ENCODE measurements around the gene WNT3. TPM values are rescaled to one million over a fixed set of nuclear protein-coding genes. Genes with fewer than 3 reads are reported as not detected.
"Not testable (repeated sequence)": the region's sequence is repeated elsewhere in the genome, so short reads cannot be mapped to it uniquely, and the experiment has no call there.

WNT3 gene
- total RNA-seq, 2 donors from 2014 or later = 0.64 to 1.0 TPM

DNA sequence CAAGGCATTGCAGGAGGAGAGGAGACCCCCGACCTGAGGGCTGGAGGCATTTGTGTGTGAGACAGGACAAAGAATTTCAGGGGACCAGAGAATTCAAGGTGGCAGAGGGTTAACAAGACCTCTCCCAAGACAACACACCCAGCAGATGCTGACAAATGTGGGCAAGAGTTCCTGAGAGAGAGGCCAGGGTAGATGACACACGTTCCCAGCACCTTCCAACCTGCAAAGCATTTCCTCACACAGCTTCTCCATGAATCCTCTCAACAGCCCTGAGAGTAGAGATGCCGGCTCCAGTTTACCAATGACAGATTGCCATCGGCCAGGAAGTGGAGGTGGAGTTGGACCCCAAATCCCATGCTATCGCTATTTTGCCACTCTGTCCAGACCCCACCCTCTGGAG lies 25.0 kb downstream of the WNT3 start:
- no peaks in the 10 kb centered on the region for H3K36me3 ChIP-seq
- intact Hi-C loops (cut with DNase I) = no loop called here
- H3K27ac ChIP-seq = no peak overlapping the region
- H3K4me1 ChIP-seq = no peaks in the 10 kb centered on the region
- no peak for DNase-seq
- H3K9ac ChIP-seq (ENCODE audit: low read depth in 2 of 2, low read length in 2 of 2) = no peak overlapping the region
- no peak overlapping the region for H3K4me3 ChIP-seq
- no peaks in the 10 kb centered on the region for H3K9me3 ChIP-seq
- TF ChIP-seq, protein P1, sequence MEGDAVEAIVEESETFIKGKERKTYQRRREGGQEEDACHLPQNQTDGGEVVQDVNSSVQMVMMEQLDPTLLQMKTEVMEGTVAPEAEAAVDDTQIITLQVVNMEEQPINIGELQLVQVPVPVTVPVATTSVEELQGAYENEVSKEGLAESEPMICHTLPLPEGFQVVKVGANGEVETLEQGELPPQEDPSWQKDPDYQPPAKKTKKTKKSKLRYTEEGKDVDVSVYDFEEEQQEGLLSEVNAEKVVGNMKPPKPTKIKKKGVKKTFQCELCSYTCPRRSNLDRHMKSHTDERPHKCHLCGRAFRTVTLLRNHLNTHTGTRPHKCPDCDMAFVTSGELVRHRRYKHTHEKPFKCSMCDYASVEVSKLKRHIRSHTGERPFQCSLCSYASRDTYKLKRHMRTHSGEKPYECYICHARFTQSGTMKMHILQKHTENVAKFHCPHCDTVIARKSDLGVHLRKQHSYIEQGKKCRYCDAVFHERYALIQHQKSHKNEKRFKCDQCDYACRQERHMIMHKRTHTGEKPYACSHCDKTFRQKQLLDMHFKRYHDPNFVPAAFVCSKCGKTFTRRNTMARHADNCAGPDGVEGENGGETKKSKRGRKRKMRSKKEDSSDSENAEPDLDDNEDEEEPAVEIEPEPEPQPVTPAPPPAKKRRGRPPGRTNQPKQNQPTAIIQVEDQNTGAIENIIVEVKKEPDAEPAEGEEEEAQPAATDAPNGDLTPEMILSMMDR (IDR thresholded peaks at IDR 0.05) = no peak
- no peaks in the 10 kb centered on the region for H3K27me3 ChIP-seq

DNA sequence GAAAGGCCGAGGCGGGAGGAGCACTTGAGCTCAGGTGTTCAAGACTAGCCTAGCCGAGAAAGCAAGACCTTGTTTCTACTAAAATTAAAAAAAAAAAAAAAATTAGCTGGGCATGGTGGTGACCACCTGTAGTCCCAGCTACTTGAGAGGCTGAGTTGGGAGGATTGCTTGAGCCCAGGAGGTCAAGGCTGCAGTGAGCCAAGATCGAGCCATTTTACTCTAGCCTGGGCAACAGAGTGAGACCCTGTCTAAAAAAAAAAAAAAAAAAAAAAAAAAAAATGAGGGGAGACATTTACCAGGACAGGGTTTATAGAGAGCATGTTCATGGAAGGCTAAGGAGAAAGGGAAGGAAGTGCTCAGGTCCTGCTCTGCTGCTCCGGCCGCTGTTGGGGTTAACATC lies 25.5 kb downstream of the WNT3 start:
- intact Hi-C loops (cut with DNase I) = not testable (repeated sequence)

DNA sequence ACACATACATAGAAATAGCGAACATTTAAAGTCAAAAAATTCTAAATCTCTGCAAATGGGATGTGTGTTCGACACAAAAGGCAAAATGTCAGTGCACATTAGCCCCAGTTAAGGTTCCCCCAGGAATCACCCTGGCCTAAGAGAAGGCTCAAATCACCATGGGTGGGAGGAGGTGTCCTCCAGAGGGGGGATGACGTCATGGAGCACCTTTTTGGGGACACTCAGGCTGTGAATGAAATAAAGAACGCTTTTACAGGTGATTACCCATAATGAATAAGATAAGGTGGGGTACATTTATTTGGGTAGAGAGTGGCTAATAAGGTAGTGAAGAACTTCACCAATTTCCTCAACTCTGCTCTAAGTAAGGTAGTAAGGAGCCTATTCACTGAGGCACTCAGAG lies 26.4 kb downstream of the WNT3 start:
- intact Hi-C loops (cut with DNase I) = no loop called here
- no peaks in the 10 kb centered on the region for H3K9me3 ChIP-seq
- H3K4me3 ChIP-seq = no peak overlapping the region
- H3K4me1 ChIP-seq = no peaks in the 10 kb centered on the region
- no peaks in the 10 kb centered on the region for H3K36me3 ChIP-seq
- no peak for DNase-seq
- TF ChIP-seq, protein P1 (IDR thresholded peaks at IDR 0.05) = no peak
- H3K27me3 ChIP-seq = no peaks in the 10 kb centered on the region
- no peak overlapping the region for H3K9ac ChIP-seq (ENCODE audit: low read depth in 2 of 2, low read length in 2 of 2)
- H3K27ac ChIP-seq = no peak overlapping the region

More for the DNA sequence above, 25.5 kb downstream of the WNT3 start:
- H3K4me1 ChIP-seq; H3K27me3 ChIP-seq; DNase-seq; H3K9me3 ChIP-seq; H3K27ac ChIP-seq; H3K4me3 ChIP-seq; H3K9ac ChIP-seq (ENCODE audit: low read depth in 2 of 2, low read length in 2 of 2); H3K36me3 ChIP-seq: not testable (repeated sequence)

DNA sequence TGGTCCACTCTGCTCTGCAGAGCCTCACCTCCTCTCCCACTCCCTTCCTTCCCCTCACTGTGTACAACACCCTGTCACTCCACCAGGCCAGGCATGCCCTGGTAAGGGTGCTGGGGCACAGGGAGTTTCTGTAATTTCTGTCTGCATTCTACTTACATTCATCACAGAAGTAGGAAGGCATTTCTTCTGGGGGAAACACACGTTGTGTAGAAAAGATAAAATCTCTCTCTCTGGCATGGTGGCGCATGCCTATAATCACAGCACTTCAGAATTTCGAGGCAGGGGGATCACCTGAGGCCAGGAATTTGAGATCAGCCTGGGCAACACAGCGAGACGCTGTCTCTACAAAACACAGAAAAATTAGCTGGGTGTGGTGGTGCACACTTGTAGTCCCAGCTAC lies 27.0 kb downstream of the WNT3 start:
- H3K9me3 ChIP-seq = no peaks in the 10 kb centered on the region
- H3K4me3 ChIP-seq = no peak overlapping the region
- TF ChIP-seq, protein P1 (IDR thresholded peaks at IDR 0.05) = no peak
- H3K27me3 ChIP-seq = no peaks in the 10 kb centered on the region
- no peaks in the 10 kb centered on the region for H3K36me3 ChIP-seq
- H3K4me1 ChIP-seq = no peaks in the 10 kb centered on the region
- H3K27ac ChIP-seq = no peak overlapping the region
- H3K9ac ChIP-seq (ENCODE audit: low read depth in 2 of 2, low read length in 2 of 2) = no peak overlapping the region
- intact Hi-C loops (cut with DNase I) = no loop called here
- DNase-seq = no peak

DNA sequence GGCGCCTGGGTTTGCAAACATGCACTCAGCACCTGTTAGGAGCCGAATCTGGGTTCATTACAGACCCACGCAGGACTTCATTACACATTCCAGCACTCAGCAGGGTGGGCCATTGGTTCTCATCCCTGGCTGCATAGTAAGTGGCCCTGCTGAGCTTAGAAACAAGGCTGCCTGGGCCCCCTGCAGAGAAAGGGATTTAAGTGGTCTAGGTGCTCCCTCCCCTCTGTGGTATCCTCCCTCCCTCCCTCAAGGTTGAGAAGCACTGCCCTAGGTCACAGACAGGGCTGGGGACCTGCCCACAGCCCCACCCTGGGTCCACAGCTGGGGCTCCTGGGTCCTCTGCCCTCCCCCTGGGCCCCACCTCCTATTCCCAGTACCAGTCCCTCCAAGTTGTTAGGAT lies 28.3 kb downstream of the WNT3 start:
- Histone ChIP-seq H3K9ac (ENCODE audit: low read depth in 2 of 2, low read length in 2 of 2) (no peak overlapping the region), H3K4me3 (no peak overlapping the region), H3K36me3 (no peaks in the 10 kb centered on the region), H3K4me1 (no peaks in the 10 kb centered on the region), H3K27me3 (no peaks in the 10 kb centered on the region), H3K9me3 (no peaks in the 10 kb centered on the region), H3K27ac (no peak overlapping the region)
- TF ChIP-seq, protein P1 (IDR thresholded peaks at IDR 0.05) = no peak
- DNase-seq = no peak
- intact Hi-C loops (cut with DNase I) = no loop called here

DNA sequence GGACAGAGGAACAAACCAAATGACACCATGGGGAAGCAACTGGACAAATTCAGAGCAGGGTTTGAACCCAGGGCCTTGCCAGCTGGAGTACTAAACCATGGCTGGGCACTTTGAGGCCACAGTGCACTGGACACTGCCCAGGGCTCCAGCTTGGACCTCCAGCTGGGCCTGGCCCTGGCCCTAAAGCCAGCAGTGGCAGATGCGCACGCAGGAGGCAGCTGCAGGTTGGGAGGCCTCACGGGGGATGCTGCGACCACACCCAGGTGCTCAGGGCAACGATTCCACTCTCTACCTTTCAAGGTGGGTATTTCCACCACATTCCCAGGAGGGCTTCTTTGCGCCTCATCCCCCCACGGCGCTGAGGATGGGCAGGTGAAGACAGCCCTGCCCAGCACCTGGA lies 28.9 kb downstream of the WNT3 start:
- Histone ChIP-seq H3K27ac (no peak overlapping the region), H3K36me3 (no peaks in the 10 kb centered on the region), H3K9ac (ENCODE audit: low read depth in 2 of 2, low read length in 2 of 2) (no peak overlapping the region), H3K27me3 (no peaks in the 10 kb centered on the region), H3K4me1 (no peaks in the 10 kb centered on the region), H3K9me3 (no peaks in the 10 kb centered on the region), H3K4me3 (no peak overlapping the region)
- TF ChIP-seq, protein P1 (IDR thresholded peaks at IDR 0.05) = no peak
- intact Hi-C loops (cut with DNase I) = no loop called here
- no peak for DNase-seq

Data from colonic mucosa (tissue), 4 donors.